ENCODE measurements around the gene NOL12.

The NOL12 gene

DNA sequence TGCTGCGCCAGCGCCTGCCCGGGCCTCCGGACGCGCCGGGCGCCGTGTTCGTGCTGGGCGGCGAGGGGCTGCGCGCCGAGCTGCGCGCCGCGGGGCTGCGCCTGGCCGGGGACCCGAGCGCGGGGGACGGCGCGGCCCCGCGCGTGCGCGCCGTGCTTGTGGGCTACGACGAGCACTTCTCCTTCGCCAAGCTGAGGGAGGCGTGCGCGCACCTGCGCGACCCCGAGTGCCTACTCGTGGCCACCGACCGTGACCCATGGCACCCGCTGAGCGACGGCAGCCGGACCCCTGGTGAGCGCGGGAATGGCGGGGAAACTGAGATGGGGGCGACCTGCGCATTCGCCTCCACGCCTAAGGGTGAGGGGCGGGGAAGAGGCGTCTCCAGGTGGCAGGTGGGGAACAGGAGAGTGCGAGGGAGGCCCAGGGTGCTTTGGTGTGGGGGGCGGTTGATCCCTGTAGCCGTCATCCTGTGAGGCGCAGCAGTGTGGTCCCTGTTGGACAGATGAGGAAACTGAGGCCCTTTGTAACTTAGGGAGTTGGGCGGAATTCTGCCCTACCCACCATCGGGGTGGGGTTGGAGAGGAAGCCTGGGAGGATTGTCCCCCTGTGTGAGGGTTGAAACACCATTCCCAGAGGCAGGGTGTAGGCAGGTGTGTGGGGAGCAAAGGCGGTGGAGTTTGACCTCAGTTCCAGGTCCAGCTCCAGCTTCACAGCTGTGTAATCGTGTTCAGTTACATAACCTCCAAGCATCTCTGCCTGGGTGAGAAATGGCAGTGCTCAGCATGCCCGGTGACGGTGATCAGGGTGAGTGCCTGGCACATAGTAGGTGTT, 26.9 kb upstream of the NOL12 start:
- H3K4me3 ChIP-seq (ENCODE audit: low read depth, low read length): peak overlapping the region; percentile 81

DNA sequence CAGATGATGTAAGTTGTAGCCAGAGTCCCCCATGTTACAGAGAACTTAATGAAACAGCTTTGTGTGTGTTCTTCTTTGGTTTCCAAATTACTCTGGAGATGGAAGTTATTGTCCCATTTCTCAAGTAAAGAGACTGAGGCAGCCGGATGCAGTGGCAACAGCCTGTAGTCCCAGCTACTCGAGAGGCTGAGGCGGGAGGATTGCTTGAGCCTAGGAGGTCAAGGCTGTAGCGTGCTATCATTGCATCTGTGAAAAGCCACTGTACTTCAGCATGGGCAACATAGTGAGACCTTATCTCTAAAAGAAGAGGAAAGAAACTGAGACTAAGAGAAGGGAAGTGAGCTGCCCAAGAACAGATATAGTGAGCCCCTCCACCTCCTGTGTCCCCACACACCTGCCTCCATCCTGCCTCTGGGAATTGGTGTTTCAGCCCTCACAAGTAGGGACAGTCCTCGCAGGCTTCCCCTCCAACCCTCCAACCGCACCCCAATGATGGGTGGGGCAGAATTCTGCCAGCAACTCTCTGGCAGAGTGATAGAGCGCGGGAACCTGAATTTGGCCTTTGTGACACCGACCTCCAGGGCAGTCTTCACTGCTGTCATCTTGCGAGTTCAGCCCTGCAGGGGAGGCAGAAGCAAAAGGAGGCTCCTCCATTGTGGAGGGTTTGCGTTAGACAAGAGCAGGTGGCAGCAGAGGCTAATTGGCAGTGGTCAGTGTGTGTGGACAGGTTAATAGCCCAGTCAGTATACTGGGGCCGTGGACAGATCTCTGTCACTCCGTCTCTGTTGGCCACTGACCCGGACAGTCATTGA, 26.0 kb upstream of the NOL12 start:
- peak overlapping the region; percentile 81 for H3K4me3 ChIP-seq (ENCODE audit: low read depth, low read length)

DNA sequence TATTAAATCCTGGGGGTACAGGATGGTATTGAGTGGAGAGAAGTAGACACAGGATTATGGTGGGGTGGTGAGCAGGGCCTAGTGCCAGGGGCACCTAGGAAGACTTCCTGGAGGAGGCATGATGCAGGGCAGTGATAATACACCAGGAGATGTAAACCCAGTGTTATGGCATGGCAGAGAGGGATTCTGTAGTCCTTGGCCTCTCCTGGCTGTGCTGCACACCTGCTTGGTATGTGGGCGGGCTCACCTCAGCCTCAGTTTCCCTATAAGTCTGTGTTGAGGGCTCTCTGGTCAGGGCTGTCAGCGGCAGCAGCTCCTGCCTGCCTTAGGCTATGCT, 25.5 kb upstream of the NOL12 start:
- H3K4me3 ChIP-seq (ENCODE audit: low read depth, low read length): no peak overlapping the region

DNA sequence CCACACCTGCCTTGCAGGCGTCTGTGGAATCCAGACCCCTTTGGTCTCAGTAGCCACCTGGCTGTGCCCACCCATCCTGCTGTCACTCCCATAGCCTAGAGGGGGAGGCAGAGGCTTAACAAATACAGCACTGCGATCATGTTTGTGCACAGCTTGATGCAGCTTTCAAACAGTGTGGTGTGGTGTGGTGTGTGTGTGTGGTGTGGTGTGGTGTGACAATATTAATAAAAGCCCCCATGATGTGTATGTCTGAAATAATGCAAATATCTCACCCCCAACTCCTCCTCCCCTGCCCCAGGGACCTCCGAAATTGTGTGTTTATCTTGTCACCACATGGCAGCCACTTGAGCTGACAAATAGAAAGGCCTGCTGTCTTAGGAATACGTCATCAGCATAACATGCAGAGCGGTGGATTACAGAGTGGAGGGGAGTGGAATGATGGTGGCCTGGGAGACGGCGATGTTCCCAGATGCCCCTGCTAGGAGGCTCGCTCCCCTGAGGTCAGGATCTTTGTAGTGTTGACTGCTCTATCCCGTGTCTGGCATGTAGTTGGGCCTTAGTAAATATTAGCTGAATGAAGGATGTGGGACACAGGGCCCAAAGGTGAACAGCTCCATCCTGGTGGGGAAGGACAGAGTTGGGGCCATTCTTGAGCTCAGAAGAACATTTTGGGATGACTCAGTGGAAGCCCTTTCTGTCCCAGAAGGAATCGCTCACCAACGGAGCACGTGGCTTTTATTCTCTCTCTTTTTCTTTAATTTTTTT, 24.8 kb upstream of the NOL12 start:
- H3K4me3 ChIP-seq (ENCODE audit: low read depth, low read length): no peak overlapping the region

DNA sequence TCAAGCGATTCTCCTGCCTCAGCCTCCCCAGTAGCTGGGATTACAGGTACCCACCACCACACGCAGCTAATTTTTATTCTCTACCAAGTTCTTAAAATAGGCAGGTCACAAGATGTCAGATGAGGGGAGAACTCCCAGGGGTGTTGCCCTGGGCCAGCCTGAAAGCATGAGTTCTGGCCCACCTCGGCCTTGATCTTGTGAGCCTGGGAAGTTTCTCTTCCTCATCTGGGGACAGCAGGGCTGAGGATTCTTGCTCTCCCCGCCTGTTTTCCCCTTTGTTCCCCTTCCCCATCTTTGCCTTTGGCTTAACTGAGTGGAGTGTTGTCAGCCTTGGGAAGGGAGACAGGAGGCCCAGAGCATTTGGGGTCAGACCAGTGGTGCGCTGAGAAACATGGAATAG, 24.1 kb upstream of the NOL12 start:
- no peak overlapping the region for H3K4me3 ChIP-seq (ENCODE audit: low read depth, low read length)

DNA sequence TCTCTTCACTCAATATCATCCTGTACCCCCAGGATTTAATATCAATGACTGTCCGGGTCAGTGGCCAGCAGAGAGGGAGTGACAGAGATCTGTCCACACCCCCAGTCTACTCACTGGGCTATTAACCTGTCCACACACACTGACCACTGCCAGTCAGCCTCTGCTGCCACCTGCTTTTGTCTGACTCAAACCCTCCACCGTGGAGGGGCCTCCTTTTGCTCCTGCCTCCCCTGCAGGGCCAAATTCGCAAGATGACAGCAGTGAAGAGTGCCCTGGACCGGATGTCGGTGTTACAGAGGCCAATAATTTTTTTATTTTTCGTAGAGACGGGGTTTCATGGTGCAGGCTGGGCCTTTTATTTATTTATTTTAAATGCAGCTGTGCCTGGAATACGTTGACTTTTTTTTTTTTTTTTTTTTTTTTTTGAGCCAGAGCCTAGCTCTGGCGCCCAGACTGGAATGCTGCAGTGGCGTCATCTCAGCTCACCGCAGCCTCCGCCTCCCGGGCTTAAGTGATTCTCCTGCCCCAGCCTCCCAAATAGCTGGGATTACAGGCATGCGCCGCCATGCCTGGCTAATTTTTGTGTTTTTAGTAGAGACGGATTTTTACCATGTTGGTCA, 22.5 kb upstream of the NOL12 start:
- H3K4me3 ChIP-seq (ENCODE audit: low read depth, low read length): no peak overlapping the region

DNA sequence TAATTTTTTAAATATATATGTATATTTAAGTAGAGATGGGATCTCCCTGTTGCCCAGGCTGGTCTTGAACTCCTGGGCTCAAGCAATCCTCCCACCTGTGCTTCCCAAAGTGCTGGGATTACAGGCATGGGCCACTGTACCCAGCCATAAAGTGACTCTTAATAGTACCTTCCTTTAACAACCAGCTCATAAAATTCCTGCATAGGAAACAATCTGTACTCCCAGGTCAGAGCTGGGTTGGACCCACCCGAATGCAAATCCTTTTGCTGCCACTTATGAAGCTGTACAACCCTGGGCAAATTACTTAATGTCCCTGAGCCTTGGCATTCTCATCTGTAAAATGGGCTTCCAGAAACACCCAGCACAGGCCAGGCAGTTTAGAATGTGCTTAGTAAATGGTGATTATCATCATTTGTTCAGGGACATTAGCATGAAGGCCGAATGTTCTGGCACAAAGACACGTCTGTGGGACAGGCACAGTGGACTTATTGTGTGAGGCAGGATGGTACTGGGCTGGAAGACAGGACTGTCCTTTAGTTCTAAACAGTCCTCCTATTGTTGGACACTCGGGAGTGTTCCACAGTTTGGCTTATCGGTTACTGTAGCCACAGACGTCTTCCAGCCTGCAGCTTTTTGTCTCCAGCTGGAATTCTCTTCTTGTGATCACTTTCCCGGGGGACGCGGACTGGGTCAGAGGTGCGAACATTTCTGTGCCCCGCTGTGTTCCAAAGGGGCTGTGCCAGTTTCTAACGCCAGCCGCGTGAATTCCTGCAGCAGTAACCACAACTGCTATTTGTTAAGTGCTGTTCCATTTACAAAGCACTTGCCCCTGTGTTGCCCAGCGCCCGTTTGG, 21.7 kb upstream of the NOL12 start:
- H3K4me3 ChIP-seq (ENCODE audit: low read depth, low read length): no peak overlapping the region

DNA sequence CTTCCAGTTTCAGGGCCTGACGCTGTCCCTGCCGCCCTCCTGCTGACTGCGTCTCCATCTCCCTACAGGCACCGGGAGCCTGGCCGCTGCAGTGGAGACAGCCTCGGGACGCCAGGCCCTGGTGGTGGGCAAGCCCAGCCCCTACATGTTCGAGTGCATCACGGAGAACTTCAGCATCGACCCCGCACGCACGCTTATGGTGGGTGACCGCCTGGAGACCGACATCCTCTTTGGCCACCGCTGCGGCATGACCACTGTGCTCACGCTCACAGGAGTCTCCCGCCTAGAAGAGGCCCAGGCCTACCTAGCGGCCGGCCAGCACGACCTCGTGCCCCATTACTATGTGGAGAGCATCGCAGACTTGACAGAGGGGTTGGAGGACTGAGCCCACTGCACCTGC, 20.7 kb upstream of the NOL12 start:
- no peak overlapping the region for H3K4me3 ChIP-seq (ENCODE audit: low read depth, low read length)

DNA sequence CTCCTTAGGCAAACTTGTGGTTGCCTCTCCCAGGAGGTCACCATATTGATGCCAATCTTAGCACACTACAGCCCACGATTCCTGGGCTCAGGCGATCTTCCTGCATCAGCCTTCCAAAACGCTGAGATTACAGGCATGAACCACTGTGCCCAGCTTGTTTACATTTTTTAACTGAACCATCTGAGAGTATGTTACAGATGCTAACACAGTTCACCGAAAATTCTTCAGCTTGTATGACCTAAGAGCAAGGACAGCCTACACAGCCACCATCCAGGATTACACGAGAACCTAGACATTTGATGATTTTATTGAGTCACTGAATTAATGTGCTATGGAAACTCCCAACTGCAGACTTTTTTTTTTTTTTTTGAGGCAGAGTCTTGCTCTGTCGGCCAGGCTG, 16.6 kb upstream of the NOL12 start:
- no peak overlapping the region for H3K4me3 ChIP-seq (ENCODE audit: low read depth, low read length)

DNA sequence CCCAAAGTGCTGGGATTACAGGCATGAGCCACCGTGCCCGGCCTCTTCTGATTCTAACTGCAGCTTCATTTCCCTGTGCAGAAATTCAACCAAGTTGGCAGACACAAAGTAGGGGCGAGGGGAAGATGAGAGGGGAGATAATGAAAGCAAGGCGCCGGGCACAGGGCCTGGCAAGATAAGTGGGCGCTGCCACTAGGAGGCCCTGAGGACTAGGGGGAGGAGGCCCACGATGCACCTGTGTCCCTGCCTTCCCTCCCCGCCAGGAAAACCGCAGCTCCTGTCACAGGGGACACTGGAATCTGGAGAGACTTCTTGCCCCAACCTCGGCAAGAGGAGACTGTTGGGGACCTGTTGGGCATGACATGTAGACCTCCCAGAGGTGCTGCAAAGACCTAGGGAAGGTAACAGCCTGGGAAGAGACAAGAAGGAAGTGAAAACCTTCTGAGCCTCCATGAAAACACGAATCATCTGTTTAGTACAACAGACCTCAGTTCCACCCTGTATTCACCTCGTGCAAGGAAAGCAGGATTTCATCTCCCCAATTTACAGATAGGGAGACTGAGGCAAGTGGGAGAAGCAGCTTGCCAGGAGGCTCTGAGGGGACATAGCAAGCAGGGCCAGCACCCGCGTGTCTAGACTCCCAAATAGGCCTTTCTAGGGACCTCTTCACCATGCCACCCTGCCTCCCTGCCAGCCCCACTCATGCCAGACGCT, 13.8 kb upstream of the NOL12 start:
- no peak overlapping the region for H3K4me3 ChIP-seq (ENCODE audit: low read depth, low read length)

DNA sequence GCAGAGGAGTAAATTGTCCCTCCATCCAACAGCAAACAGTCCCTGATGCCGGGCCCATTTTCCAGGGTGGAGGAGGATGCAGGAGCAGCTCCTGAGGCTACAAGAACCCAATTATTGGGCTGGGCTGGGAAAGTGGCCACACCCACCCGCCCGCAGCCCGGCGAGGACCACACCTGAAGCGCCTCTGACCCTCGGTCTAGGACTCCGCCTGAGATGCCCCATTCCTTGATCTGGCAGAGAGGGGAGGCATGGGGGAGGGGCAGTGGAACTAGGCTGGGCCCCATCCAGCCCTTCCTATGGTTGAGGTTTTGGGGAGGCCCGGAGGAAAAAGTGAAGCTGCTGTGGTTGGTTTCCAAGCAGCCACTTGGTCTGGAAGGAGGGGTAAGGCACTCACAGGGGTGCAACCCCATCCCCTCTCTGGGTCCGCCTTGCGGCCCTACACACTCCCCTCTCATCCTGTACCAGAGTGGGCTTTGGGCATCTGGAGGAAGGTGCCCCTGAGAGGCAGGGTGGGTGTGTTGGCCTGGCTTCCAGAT, 13.2 kb upstream of the NOL12 start:
- H3K4me3 ChIP-seq (ENCODE audit: low read depth, low read length): no peak overlapping the region

DNA sequence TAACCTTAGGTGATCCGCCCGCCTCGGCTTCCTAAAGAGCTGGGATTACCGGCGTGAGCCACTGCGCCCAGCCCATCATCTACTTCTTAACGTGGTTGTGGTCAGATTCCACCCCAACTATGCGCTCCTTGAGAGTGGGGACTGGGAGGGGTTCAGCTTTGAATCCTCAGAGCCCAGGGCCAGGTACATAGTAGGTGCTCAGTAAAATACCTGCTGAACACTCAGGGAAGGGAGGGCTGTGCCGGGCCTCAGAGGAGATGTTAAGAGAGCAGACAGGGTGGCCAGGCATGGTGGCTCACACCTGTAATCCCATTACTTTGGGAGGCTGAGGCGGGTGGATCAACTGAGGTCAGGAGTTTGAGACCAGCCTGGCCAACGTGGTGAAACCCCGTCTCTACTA, 11.9 kb upstream of the NOL12 start:
- no peak overlapping the region for H3K4me3 ChIP-seq (ENCODE audit: low read depth, low read length)

DNA sequence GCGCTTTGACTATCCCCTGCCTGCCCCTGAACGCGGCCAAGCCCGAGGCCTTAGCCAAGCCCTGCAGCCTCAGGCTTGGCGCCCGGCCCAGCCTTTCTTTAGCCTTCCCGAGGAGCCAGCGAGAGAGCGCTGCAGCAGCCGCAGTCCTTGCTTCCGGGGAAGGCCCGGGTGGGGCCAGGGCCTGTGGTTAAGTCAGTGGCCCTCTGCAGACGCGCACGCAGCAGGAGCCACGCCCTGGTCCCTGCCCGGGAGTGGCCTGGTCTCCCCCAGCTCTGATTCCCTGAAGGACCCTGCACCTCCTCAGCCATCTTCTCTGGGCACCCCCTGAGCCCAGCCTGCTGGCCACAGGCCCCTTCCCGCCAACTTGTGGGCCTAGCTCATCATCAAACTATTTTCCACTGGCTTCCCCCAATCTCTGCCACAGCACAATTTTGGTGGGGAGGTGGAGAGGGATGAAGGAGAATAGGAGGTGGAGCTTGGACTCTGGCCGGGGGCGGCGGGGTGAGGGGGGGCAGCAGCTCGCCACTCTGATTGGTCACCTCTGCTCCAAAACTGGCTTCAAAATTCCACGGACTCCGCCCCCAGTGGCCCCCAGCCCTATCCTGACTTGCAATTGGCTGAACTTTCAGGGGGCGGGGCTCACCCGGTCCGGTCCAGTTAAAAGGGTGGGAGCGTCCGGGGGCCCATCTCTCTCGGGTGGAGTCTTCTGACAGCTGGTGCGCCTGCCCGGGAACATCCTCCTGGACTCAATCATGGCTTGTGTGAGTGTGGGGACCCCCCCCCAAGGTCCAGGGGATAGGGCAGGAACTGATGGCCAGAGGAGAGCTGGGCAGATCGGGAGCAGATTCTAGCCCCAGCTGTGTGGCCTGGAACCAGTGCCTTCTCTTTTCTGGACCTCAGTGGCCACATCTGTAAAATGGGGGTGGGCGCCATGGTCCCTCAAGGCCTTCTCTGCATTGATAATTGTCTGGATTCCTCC, 10.9 kb upstream of the NOL12 start, which contains the start of gene LGALS1:
Gene LGALS1 (plus strand): TSS at position 686 of the 979 bp plus-strand sequence. CDS start 67 bp downstream, at position 753.
- H3K4me3 ChIP-seq (ENCODE audit: low read depth, low read length): no peak within 1 kb of the TSS

DNA sequence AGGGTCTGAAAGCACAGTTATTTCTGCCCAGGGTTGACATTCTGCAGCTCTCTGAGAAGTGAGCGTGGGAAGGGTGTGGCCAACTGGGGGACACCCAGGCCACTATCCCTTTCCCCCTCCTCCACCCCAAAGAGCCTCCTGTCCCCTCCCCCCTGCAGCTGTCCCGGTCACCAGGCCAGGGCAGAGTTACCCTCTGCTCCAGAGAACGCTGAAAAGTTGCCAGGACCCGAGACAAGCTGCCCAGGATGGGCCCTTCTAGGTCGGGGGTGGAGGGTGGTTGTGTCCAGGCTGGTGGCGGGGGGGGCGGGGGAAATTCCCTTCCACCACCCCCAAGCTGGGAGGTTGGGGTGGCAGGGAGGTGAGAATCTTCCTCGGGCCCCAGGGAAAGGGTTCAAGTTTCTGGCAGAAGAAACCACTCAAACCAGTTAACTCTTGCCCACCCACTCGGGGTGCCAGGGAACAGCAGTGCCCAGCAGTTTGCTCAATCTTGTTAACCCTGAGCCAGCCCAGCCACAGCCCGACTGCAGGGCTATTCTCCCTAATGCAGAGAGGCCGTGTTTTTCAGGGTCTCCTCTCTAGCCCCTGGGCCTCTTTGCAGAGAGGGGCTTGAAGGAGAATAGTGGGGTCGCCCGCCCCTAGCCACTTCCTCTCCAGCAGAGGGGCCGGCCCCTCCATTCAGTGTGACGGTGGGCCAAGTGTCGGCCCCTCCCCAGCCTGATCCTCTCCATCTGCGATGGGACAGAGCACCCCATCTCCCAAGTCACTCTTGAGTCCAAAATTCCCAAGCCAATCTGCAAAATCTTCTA, 10.0 kb upstream of the NOL12 start:
- H3K4me3 ChIP-seq (ENCODE audit: low read depth, low read length): no peak overlapping the region

DNA sequence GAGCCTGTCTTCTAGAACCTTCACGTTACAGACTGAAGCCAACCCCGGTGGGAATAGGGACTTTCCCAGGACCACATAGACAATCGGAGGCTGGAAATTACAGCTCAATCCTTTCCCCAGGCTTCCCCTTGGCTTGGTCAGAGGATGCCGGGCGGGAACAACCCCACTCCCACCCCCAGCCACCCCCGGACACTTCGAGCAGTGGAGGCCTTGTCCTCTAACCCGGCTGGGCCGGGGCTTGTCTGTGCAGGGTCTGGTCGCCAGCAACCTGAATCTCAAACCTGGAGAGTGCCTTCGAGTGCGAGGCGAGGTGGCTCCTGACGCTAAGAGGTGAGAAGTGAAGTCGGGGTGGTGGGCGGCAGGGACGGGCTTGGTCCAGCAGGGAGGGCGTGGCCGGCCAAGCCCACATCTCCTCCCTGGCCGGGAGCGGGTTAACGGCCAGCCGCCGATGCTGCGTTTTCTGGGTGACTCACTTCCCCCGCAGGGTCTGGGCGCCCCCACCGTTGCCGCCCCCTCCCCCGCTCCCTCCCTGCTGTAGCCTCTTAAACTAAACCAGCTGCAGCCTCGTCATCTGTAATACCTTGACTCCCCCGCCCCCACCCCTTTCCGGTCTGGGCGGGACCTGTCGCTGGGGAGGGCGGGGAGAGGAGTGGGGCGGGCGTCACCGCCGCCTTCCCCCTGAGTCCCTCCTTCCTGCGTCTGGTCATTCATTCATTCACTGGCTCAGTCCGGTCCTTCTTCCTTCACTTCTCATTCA, 9.2 kb upstream of the NOL12 start:
- H3K4me3 ChIP-seq (ENCODE audit: low read depth, low read length): peak overlapping the region; percentile 35

DNA sequence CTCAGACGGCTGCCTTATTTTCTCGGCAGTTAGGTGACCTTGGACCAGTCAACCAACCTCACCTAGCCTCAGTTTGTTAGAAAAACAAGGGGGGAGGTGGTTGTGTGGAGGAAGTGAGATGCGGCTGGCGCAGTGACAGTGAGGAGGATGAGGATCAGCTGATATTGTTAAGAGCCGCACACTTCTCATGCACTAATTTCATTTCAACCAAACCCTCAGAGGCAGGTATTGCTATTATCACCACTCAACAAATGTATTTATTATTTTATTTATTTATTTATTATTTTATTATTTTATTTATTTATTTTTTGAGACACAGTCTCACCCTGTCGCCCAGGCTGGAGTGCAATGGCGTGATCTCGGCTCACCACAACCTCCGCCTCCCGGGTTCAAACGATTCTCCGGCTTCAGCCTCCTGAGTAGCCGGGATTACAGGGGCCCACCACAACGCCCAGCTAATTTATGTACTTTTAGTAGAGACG, 8.6 kb upstream of the NOL12 start:
- peak overlapping the region; percentile 24 for H3K4me3 ChIP-seq (ENCODE audit: low read depth, low read length)
